Endothelial cell of umbilical vein (primary cell): ENCODE measurements around the gene MSANTD2. TPM values are rescaled to one million over a fixed set of nuclear protein-coding genes. Genes with fewer than 3 reads are reported as not detected.

Experiments
- BruUV-seq: library from RNA; stranded (reverse); fragments of 400-500 nt; replicated peaks from 2 replicates; lab custom pipeline; 2021; lab: Mats Ljungman, UMichigan
- CTCF ChIA-PET: fragments of 300-600, 350-600 bp; sonication (Branson Sonifier 250); formaldehyde crosslinking; loops from one replicate; lab custom pipeline; 2021; ENCODE audit warnings: antibody characterized with exemption, inconsistent platforms; lab: Charles Lee
- POLR2A ChIA-PET: fragments of 300-600, 350-600 bp; sonication (Branson Sonifier 250); formaldehyde crosslinking; loops from one replicate; lab custom pipeline; 2021; ENCODE audit warnings: antibody characterized with exemption, inconsistent platforms; lab: Charles Lee
- DNase-seq: peaks from one replicate; pipeline ENCODE4 v3.0.0-alpha.2; 2011; ENCODE audit warnings: low read depth, low spot score
- FAIRE-seq: peaks from 2 replicates; lab custom pipeline; 2011; peaks lifted over from hg19 to GRCh38; lab: Jason Lieb, UNC
- H2AFZ ChIP-seq: 2 replicates; pipeline ENCODE4 v1.6.0; 2012; ENCODE audit warnings: low read depth, low read length, control low read depth, inconsistent platforms
- H3K27ac ChIP-seq: 2 replicates; pipeline ENCODE4 v1.5.1; 2011; ENCODE audit warnings: low read depth, mild to moderate bottlenecking, control low read depth, low read length, moderate library complexity; ENCODE audit not compliant: insufficient read depth
- H3K27me3 ChIP-seq, 2 experiments: 2 replicates each; pipeline versions ENCODE4 v1.6.0 to v1.6.1; 2011; ENCODE audit warnings: low read length in 2 of 2, mixed read lengths in 1 of 2; ENCODE audit not compliant: control insufficient read depth in 2 of 2, insufficient read depth in 2 of 2
- H3K36me3 ChIP-seq, 2 experiments: 2 replicates in 1 of 2; 3 replicates in 1 of 2; pipeline ENCODE4 v1.5.1; 2011; ENCODE audit warnings: low read length in 2 of 2, mild to moderate bottlenecking in 1 of 2, moderate library complexity in 1 of 2; ENCODE audit not compliant: control insufficient read depth in 2 of 2, insufficient read depth in 2 of 2; ENCODE audit errors: extremely low read depth in 1 of 2
- H3K4me1 ChIP-seq: 3 replicates; pipeline ENCODE4 v1.5.1; 2011; ENCODE audit warnings: mild to moderate bottlenecking, low read length; ENCODE audit not compliant: control insufficient read depth, insufficient read depth; ENCODE audit errors: extremely low read depth
- H3K4me2 ChIP-seq: 2 replicates; pipeline ENCODE4 v1.6.1; 2011; ENCODE audit warnings: low read length, control low read depth, mixed read lengths; ENCODE audit not compliant: insufficient read depth
- H3K4me3 ChIP-seq, 3 experiments: fragments of 200-600 bp in 1 of 3; sonication (generic), shearing (Covaris generic) in 1 of 3; replicated peaks in 1 of 3; 2 replicates each; pipeline ENCODE4 v1.5.1; 2011 to 2016; ENCODE audit warnings: control low read depth in 3 of 3, low read length in 3 of 3, mild to moderate bottlenecking in 2 of 3, inconsistent platforms in 1 of 3, low read depth in 1 of 3, moderate library complexity in 1 of 3; ENCODE audit not compliant: insufficient read depth in 1 of 3
- H3K79me2 ChIP-seq: 2 replicates; pipeline ENCODE4 v1.6.0; 2012; ENCODE audit warnings: low read length, inconsistent platforms; ENCODE audit not compliant: control insufficient read depth, insufficient read depth
- H3K9ac ChIP-seq: replicated peaks from 2 replicates; pipeline ENCODE3; 2011; ENCODE audit warnings: low read length, control low read depth; ENCODE audit not compliant: insufficient read depth; ENCODE audit errors: extremely low read depth
- H3K9me1 ChIP-seq: replicated peaks from 3 replicates; pipeline ENCODE4 v1.6.0; 2011; ENCODE audit warnings: mild to moderate bottlenecking, low read length; ENCODE audit not compliant: control insufficient read depth, insufficient read depth; ENCODE audit errors: extremely low read depth
- H3K9me3 ChIP-seq: replicated peaks from 2 replicates; pipeline ENCODE4 v1.5.1; 2012; ENCODE audit warnings: low read length, inconsistent platforms; ENCODE audit not compliant: control insufficient read depth, insufficient read depth
- H4K20me1 ChIP-seq: replicated peaks from 2 replicates; pipeline ENCODE3; 2011; ENCODE audit warnings: mild to moderate bottlenecking, low read length; ENCODE audit not compliant: control insufficient read depth, insufficient read depth; ENCODE audit errors: extremely low read depth
- CTCF ChIP-seq, 2 donors: IDR thresholded peaks; 1 replicate in 1 of 2; 2 replicates in 1 of 2; pipeline ENCODE4 v1.5.1; 2011; ENCODE audit warnings: low read length in 2 of 2, mild to moderate bottlenecking in 2 of 2, moderate library complexity in 2 of 2, control low read depth in 1 of 2, inconsistent platforms in 1 of 2, low read depth in 1 of 2; ENCODE audit not compliant: insufficient read depth in 1 of 2; ENCODE audit errors: extremely low read depth in 1 of 2
- EZH2 ChIP-seq: IDR thresholded peaks from 2 replicates; pipeline ENCODE4 v1.6.1; 2012; ENCODE audit warnings: borderline replicate concordance, low read depth, mild to moderate bottlenecking, moderate library complexity, low read length, inconsistent platforms; ENCODE audit not compliant: severe bottlenecking
- FOS ChIP-seq: IDR thresholded peaks from 2 replicates; pipeline ENCODE4 v1.6.1; 2011; ENCODE audit warnings: mild to moderate bottlenecking, low read length, moderate library complexity, borderline replicate concordance; ENCODE audit not compliant: insufficient read depth
- GATA2 ChIP-seq: IDR thresholded peaks from 2 replicates; pipeline ENCODE4 v1.7.0; 2011; ENCODE audit warnings: low read depth, mild to moderate bottlenecking, moderate library complexity, mixed read lengths, low read length; ENCODE audit not compliant: insufficient read length, insufficient read depth
- JUN ChIP-seq: IDR thresholded peaks from 2 replicates; pipeline ENCODE4 v1.6.1; 2011; ENCODE audit warnings: borderline replicate concordance, low read depth; ENCODE audit not compliant: insufficient read length, insufficient read depth
- MAX ChIP-seq: IDR thresholded peaks from 2 replicates; pipeline ENCODE4 v1.6.1; 2011; ENCODE audit not compliant: insufficient read depth, insufficient read length
- MYC ChIP-seq: IDR thresholded peaks from one replicate; pipeline ENCODE4 v1.6.1; 2011; ENCODE audit warnings: mild to moderate bottlenecking, low read depth, low read length
- POLR2A ChIP-seq: IDR thresholded peaks from 2 replicates; pipeline ENCODE4 v1.6.1; 2012; ENCODE audit warnings: low read depth, mild to moderate bottlenecking, control low read depth, low read length
- POLR2AphosphoS5 ChIP-seq: IDR thresholded peaks from 2 replicates; pipeline ENCODE4 v1.6.1; 2012; ENCODE audit warnings: low read depth, mild to moderate bottlenecking, control low read depth, low read length, moderate library complexity; ENCODE audit not compliant: insufficient read depth
- dilution Hi-C: fragments of 300-500 bp; cut with MboI; formaldehyde crosslinking; loops from one replicate; pipeline ENCODE4 v1.15.0; 2019; ENCODE audit warnings: low sequenced_read_pairs; ENCODE audit not compliant: extremely low pct_ligation_motif_present
- intact Hi-C: fragments of 100-400 bp; cut with micrococcal nuclease; formaldehyde crosslinking; loops from one replicate; pipeline ENCODE4 v1.10.0; 2022
- polyA plus RNA-seq, 4 experiments: library from polyadenylated mRNA; depleted of rRNA in 3 of 4; stranded (reverse) in 3 of 4; unstranded in 1 of 4; fragments of >200 nt; gene quantifications; 2 replicates each; pipeline versions ENCODE4 v1.2.1 to v1.2.3, GENCODE V29; 2011 to 2012; ENCODE audit warnings: missing spikeins in 1 of 4
- total RNA-seq: library from RNA; stranded (reverse); gene quantifications from 2 replicates; pipeline ENCODE4 v1.2.3, GENCODE V29; 2021

The MSANTD2 gene
- total and polyA plus RNA-seq, 2 donors (not counting 3 experiments of a cell fraction or from before 2014, with no cell fraction given), result 5.5 to 23.2 TPM

- dilution Hi-C loops, result no loop called here
- peaks cover 40% of the 10 kb centered on the region for H3K79me2 ChIP-seq
- no peak overlapping the region for H3K27ac ChIP-seq
- no peaks in the 10 kb centered on the region for H3K27me3 ChIP-seq
- H3K9me1 ChIP-seq, result no peaks in the 10 kb centered on the region
- intact Hi-C loops, result no loop called here
- H4K20me1 ChIP-seq, result peaks cover 3% of the 10 kb centered on the region
- FAIRE-seq (no peak), DNase-seq (no peak)
- no peaks in the 10 kb centered on the region for H3K4me1 ChIP-seq
- ChIA-PET CTCF (interaction anchor here (1.0 to 2.3 kb wide), 5 partner anchors 9 to 114 kb away, joined by 3 to 21 read pairs (median 6); no protein-coding TSS in a partner anchor), POLR2A (no interaction called here)
- H3K36me3 ChIP-seq, result no peaks in the 10 kb centered on the region
- no peak overlapping the region for H2AFZ ChIP-seq
- TF ChIP-seq MAX (no peak), CTCF (IDR thresholded peaks at IDR 0.05; ENCODE audit: extremely low read depth in 1 of 2, insufficient read depth in 1 of 2, low read depth in 1 of 2, low read length in 2 of 2) (no peak), EZH2 (no peak), GATA2 (no peak), MYC (no peak), POLR2A (no peak), POLR2AphosphoS5 (no peak), FOS (no peak), JUN (no peak)
- no peak overlapping the region for H3K9ac ChIP-seq
- H3K4me3 ChIP-seq, result no peak overlapping the region
- H3K4me2 ChIP-seq, result no peak overlapping the region
- no peaks in the 10 kb centered on the region for H3K9me3 ChIP-seq
- BruUV-seq, result no TSS peak
These were observed 17.2 kb downstream of the MSANTD2 start for GRCh38 chr11:124783002-124783401.
